GM21723 (cell line): ENCODE data around the gene KRTAP4-16.
"Not testable (repeated sequence)": the region's sequence is repeated elsewhere in the genome, so short reads cannot be mapped to it uniquely, and the experiment has no call there.

Source experiments
- ATAC-seq: cut with Tn5 transposase; IDR thresholded peaks from one replicate; pipeline ENCODE4 v1.9.1; 2021; ENCODE audit warnings: mild to moderate bottlenecking, moderate library complexity; ENCODE audit not compliant: unreplicated experiment

KRTAP4-16 gene

GRCh38 chr17:41119696-41120690 lies 18.0 kb upstream of the KRTAP4-16 start:
- not testable (repeated sequence) for ATAC-seq

GRCh38 chr17:41118721-41119120 lies 16.7 kb upstream of the KRTAP4-16 start:
- no peak for ATAC-seq

- not testable (repeated sequence) for ATAC-seq
These were observed 15.9 kb upstream of the KRTAP4-16 start, which contains the start of gene KRTAP4-11 for GRCh38 chr17:41117846-41118386. KRTAP4-11 (minus strand) TSS chr17:41118373; CDS start chr17:41118315, 58 bp downstream.

GRCh38 chr17:41116297-41116696 lies 14.3 kb upstream of the KRTAP4-16 start:
- ATAC-seq: no peak

- ATAC-seq: no peak
These were observed 9.3 kb upstream of the KRTAP4-16 start for GRCh38 chr17:41111151-41111885.

- not testable (repeated sequence) for ATAC-seq
These were observed 6.8 kb upstream of the KRTAP4-16 start for GRCh38 chr17:41108728-41109386.

GRCh38 chr17:41107941-41108450 lies 6.0 kb upstream of the KRTAP4-16 start:
- ATAC-seq: no peak

- ATAC-seq: not testable (repeated sequence)
These were observed 3.3 kb upstream of the KRTAP4-16 start, which contains the start of gene KRTAP4-9 for GRCh38 chr17:41105347-41105746. KRTAP4-9 (plus strand) TSS chr17:41105389; CDS start chr17:41105389, 0 bp downstream.

- ATAC-seq: not testable (repeated sequence)
These were observed 2.5 kb upstream of the KRTAP4-16 start for GRCh38 chr17:41104386-41105038.

- no peak for ATAC-seq
These were observed 1.9 kb upstream of the KRTAP4-16 start for GRCh38 chr17:41103896-41104295.

GRCh38 chr17:41099682-41100480 lies 2.1 kb downstream of the KRTAP4-16 start:
- ATAC-seq: not testable (repeated sequence)

GRCh38 chr17:41098481-41098880 lies 3.5 kb downstream of the KRTAP4-16 start:
- no peak for ATAC-seq

- ATAC-seq: no peak
These were observed 4.0 kb downstream of the KRTAP4-16 start, which contains the start of gene KRTAP4-8 for GRCh38 chr17:41098042-41098441. KRTAP4-8 (minus strand) TSS chr17:41098142; CDS start chr17:41098084, 58 bp downstream.

GRCh38 chr17:41096055-41096454 lies 6.0 kb downstream of the KRTAP4-16 start:
- no peak for ATAC-seq

- not testable (repeated sequence) for ATAC-seq
These were observed 13.2 kb downstream of the KRTAP4-16 start for GRCh38 chr17:41088760-41089352.

GRCh38 chr17:41084100-41084856 lies 17.7 kb downstream of the KRTAP4-16 start, which contains the start of gene KRTAP4-7:
KRTAP4-7 (plus strand) TSS chr17:41084150; CDS start chr17:41084207, 57 bp downstream.
- not testable (repeated sequence) for ATAC-seq

- not testable (repeated sequence) for ATAC-seq
These were observed 18.6 kb downstream of the KRTAP4-16 start for GRCh38 chr17:41083427-41083826.

- no peak for ATAC-seq
These were observed 19.4 kb downstream of the KRTAP4-16 start for GRCh38 chr17:41082626-41083025.
